CD4-positive, alpha-beta T cell (primary cell): ENCODE measurements around the gene MITF. TPM values are rescaled to one million over a fixed set of nuclear protein-coding genes. Genes with fewer than 3 reads are reported as not detected.

Experiments
- ATAC-seq: fragments of 200-7000 bp; cut with Tn5 transposase; one replicate; pipeline ENCODE4 v1.10.0; 2022; ENCODE audit warnings: mild to moderate bottlenecking; ENCODE audit not compliant: poor library complexity
- CTCF ChIA-PET: fragments of 350-600 bp; sonication (Branson Sonifier 250); formaldehyde crosslinking; loops from one replicate; lab custom pipeline; 2021; ENCODE audit warnings: antibody characterized with exemption, inconsistent platforms; lab: Charles Lee
- POLR2A ChIA-PET: fragments of 350-600 bp; sonication (Branson Sonifier 250); formaldehyde crosslinking; loops from one replicate; lab custom pipeline; 2021; ENCODE audit warnings: antibody characterized with exemption, inconsistent platforms; lab: Charles Lee
- DNase-seq, 14 experiments: peaks; one replicate each; pipeline ENCODE4 v3.0.0-alpha.2; 2013 to 2020; ENCODE audit warnings: mixed read lengths in 2 of 14
- H3K27ac ChIP-seq, 2 donors: one replicate each; pipeline versions ENCODE4 v1.5.1 to v1.7.0; 2013; ENCODE audit warnings: low read length in 2 of 2, low read depth in 1 of 2, mild to moderate bottlenecking in 1 of 2
- H3K27me3 ChIP-seq, 2 experiments: 1 replicate in 1 of 2; 2 replicates in 1 of 2; pipeline versions ENCODE4 v1.6.1 to v1.7.0; 2013; ENCODE audit warnings: low read length in 2 of 2, control low read depth in 1 of 2, mild to moderate bottlenecking in 1 of 2, moderate library complexity in 1 of 2; ENCODE audit not compliant: insufficient read depth in 2 of 2, control insufficient read depth in 1 of 2
- H3K36me3 ChIP-seq: one replicate; pipeline ENCODE4 v1.6.1; 2013; ENCODE audit warnings: low read length, control low read depth; ENCODE audit not compliant: insufficient read depth
- H3K4me1 ChIP-seq: one replicate; pipeline ENCODE4 v1.6.1; 2013; ENCODE audit warnings: low read length, control low read depth; ENCODE audit not compliant: insufficient read depth
- H3K4me3 ChIP-seq: one replicate; pipeline ENCODE4 v1.5.1; 2013; ENCODE audit warnings: mild to moderate bottlenecking, low read length, moderate library complexity
- H3K9me3 ChIP-seq, 2 experiments: 1 replicate in 1 of 2; 2 replicates in 1 of 2; pipeline versions ENCODE4 v1.6.1 to v1.7.0; 2013; ENCODE audit warnings: low read length in 2 of 2, mild to moderate bottlenecking in 2 of 2, control low read depth in 1 of 2, moderate library complexity in 1 of 2; ENCODE audit not compliant: control insufficient read depth in 1 of 2, insufficient read depth in 1 of 2
- H3K27ac Mint-ChIP-seq: one replicate; pipeline ENCODE4 v1.8.0; 2020; ENCODE audit warnings: mixed read lengths
- H3K27me3 Mint-ChIP-seq: one replicate; pipeline ENCODE4 v1.8.0; 2021; ENCODE audit warnings: mixed read lengths
- H3K36me3 Mint-ChIP-seq: one replicate; pipeline ENCODE4 v1.8.0; 2021; ENCODE audit warnings: low read depth, mixed read lengths
- H3K4me1 Mint-ChIP-seq: one replicate; pipeline ENCODE4 v1.8.0; 2021; ENCODE audit warnings: low read depth, mixed read lengths
- H3K4me3 Mint-ChIP-seq: one replicate; pipeline ENCODE4 v1.8.0; 2020; ENCODE audit warnings: mild to moderate bottlenecking, mixed read lengths
- H3K9me3 Mint-ChIP-seq: one replicate; pipeline ENCODE4 v1.8.0; 2020; ENCODE audit warnings: mixed read lengths
- intact Hi-C, 2 experiments: fragments of 100-400 bp; cut with DNase I in 1 of 2; cut with micrococcal nuclease in 1 of 2; formaldehyde crosslinking; loops; one replicate each; pipeline versions ENCODE4 v1.15.1 to v1.9.0; 2023 to 2025; cut with DNase I, micrococcal nuclease
- total RNA-seq, 174 experiments: library from RNA in 2 of 174; stranded (reverse) in 2 of 174; gene quantifications; one replicate each; pipeline ENCODE4 v1.2.3 and lab custom pipeline; 2021 to 2026
- TF ChIP-seq, protein P1 (sequence below): fragments of 200-600 bp; IDR thresholded peaks from one replicate; pipeline ENCODE4 v1.8.0; 2022; ENCODE audit warnings: antibody characterized with exemption, mild to moderate bottlenecking

Gene MITF
- total RNA-seq, 2 experiments from 2014 or later = not detected

DNA sequence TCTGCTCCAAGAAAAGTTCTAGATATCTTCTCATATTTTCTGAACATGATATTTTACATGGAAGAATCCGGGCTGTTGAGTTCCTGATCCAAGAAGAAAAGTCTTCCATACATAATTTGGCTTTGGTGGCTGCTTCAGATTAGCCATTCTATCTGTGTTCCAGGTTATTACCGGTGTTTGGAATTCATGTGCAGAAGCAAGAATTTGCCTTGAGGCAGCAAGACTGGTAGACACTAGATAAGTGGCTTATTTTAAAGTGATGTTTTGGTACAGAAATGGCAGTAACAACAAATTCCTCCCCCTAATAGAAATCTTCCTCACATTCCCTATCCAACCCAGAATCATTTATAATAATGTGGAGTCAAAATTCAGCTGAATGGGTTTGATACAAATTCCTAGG lies 29.2 kb downstream of the MITF start:
- Histone ChIP-seq H3K4me3 (no peak overlapping the region), H3K27ac (no peak overlapping the region), H3K27me3 (no peaks in the 10 kb centered on the region), H3K4me1 (no peaks in the 10 kb centered on the region), H3K9me3 (peaks cover 0 to 3% of the 10 kb centered on the region in 2 experiments), H3K36me3 (no peaks in the 10 kb centered on the region)
- CTCF ChIA-PET = no interaction called here
- no peak overlapping the region for H3K4me3 Mint-ChIP-seq
- TF ChIP-seq, protein P1, sequence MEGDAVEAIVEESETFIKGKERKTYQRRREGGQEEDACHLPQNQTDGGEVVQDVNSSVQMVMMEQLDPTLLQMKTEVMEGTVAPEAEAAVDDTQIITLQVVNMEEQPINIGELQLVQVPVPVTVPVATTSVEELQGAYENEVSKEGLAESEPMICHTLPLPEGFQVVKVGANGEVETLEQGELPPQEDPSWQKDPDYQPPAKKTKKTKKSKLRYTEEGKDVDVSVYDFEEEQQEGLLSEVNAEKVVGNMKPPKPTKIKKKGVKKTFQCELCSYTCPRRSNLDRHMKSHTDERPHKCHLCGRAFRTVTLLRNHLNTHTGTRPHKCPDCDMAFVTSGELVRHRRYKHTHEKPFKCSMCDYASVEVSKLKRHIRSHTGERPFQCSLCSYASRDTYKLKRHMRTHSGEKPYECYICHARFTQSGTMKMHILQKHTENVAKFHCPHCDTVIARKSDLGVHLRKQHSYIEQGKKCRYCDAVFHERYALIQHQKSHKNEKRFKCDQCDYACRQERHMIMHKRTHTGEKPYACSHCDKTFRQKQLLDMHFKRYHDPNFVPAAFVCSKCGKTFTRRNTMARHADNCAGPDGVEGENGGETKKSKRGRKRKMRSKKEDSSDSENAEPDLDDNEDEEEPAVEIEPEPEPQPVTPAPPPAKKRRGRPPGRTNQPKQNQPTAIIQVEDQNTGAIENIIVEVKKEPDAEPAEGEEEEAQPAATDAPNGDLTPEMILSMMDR = no peak
- no peaks in the 10 kb centered on the region for H3K36me3 Mint-ChIP-seq
- no peak overlapping the region for H3K27ac Mint-ChIP-seq
- no peaks in the 10 kb centered on the region for H3K9me3 Mint-ChIP-seq
- DNase-seq (no peak), ATAC-seq (no peak)
- H3K27me3 Mint-ChIP-seq = no peaks in the 10 kb centered on the region
- intact Hi-C loops = no loop called here
- POLR2A ChIA-PET = no interaction called here
- no peaks in the 10 kb centered on the region for H3K4me1 Mint-ChIP-seq

GRCh38 chr3:69770219-69770618 lies 31.0 kb downstream of the MITF start:
- ChIA-PET CTCF (no interaction called here), POLR2A (no interaction called here)
- H3K27ac ChIP-seq = no peak overlapping the region
- H3K27ac Mint-ChIP-seq = no peak overlapping the region
- no peaks in the 10 kb centered on the region for H3K27me3 Mint-ChIP-seq
- DNase-seq (no peak), ATAC-seq (no peak)
- intact Hi-C loops = no loop called here
- no peaks in the 10 kb centered on the region for H3K27me3 ChIP-seq
- TF ChIP-seq, protein P1 = no peak
- H3K4me1 Mint-ChIP-seq = no peaks in the 10 kb centered on the region
- no peaks in the 10 kb centered on the region for H3K36me3 ChIP-seq
- no peak overlapping the region for H3K4me3 Mint-ChIP-seq
- no peaks in the 10 kb centered on the region for H3K36me3 Mint-ChIP-seq
- peaks cover 0 to 3% of the 10 kb centered on the region in 2 experiments for H3K9me3 ChIP-seq
- no peaks in the 10 kb centered on the region for H3K9me3 Mint-ChIP-seq
- no peaks in the 10 kb centered on the region for H3K4me1 ChIP-seq
- no peak overlapping the region for H3K4me3 ChIP-seq

- no peaks in the 10 kb centered on the region for H3K36me3 Mint-ChIP-seq
- peaks cover 0 to 3% of the 10 kb centered on the region in 2 experiments for H3K9me3 ChIP-seq
- no peaks in the 10 kb centered on the region for H3K4me1 Mint-ChIP-seq
- ATAC-seq (no peak), DNase-seq (no peak)
- intact Hi-C loops = no loop called here
- H3K27ac Mint-ChIP-seq = no peak overlapping the region
- no peak overlapping the region for H3K4me3 ChIP-seq
- H3K4me1 ChIP-seq = no peaks in the 10 kb centered on the region
- no peak overlapping the region for H3K27ac ChIP-seq
- no peak overlapping the region for H3K4me3 Mint-ChIP-seq
- TF ChIP-seq, protein P1 = no peak
- no peaks in the 10 kb centered on the region for H3K9me3 Mint-ChIP-seq
- H3K27me3 ChIP-seq = no peaks in the 10 kb centered on the region
- H3K36me3 ChIP-seq = no peaks in the 10 kb centered on the region
- ChIA-PET CTCF (no interaction called here), POLR2A (no interaction called here)
- H3K27me3 Mint-ChIP-seq = no peaks in the 10 kb centered on the region
Observed at GRCh38 chr3:69770976-69771634, 31.8 kb downstream of the MITF start.
